Neural progenitor cell (in vitro differentiated cells): Measurements from ENCODE around the gene SPTSSA. TPM values are rescaled to one million over a fixed set of nuclear protein-coding genes. Genes with fewer than 3 reads are reported as not detected.

ENCODE experiments used
- DNase-seq: peaks from one replicate; pipeline ENCODE4 v3.0.0-alpha.2; 2016; ENCODE audit warnings: low spot score
- H2AFZ ChIP-seq: fragments of 200-600 bp; sonication (generic); replicated peaks from 2 replicates; pipeline ENCODE4 v1.6.1; 2016; ENCODE audit warnings: antibody characterized with exemption
- H3F3A ChIP-seq: fragments of 200-600 bp; sonication (generic); 2 replicates; pipeline ENCODE4 v1.6.1; 2016; ENCODE audit warnings: antibody characterized with exemption, low read depth
- H3K27ac ChIP-seq: fragments of 200-600 bp; sonication (generic); 2 replicates; pipeline ENCODE4 v1.5.1; 2016; ENCODE audit warnings: mild to moderate bottlenecking
- H3K27me3 ChIP-seq: fragments of 200-600 bp; sonication (generic); 2 replicates; pipeline ENCODE4 v1.6.1; 2016; ENCODE audit warnings: mild to moderate bottlenecking, moderate library complexity
- H3K36me3 ChIP-seq: fragments of 200-600 bp; sonication (generic); 2 replicates; pipeline ENCODE4 v1.5.1; 2016
- H3K4me1 ChIP-seq: fragments of 200-600 bp; sonication (generic); 2 replicates; pipeline ENCODE4 v1.6.1; 2016; ENCODE audit warnings: mixed run types
- H3K4me2 ChIP-seq: fragments of 200-600 bp; sonication (generic); 2 replicates; pipeline ENCODE4 v1.6.1; 2016
- H3K4me3 ChIP-seq: fragments of 200-600 bp; sonication (generic); 2 replicates; pipeline ENCODE4 v1.5.1; 2016
- H3K79me2 ChIP-seq: fragments of 200-600 bp; sonication (generic); 2 replicates; pipeline ENCODE4 v1.6.1; 2016; ENCODE audit warnings: low read depth
- H3K9ac ChIP-seq: fragments of 200-600 bp; sonication (generic); 2 replicates; pipeline ENCODE4 v1.6.1; 2016
- H3K9me3 ChIP-seq: fragments of 200-600 bp; sonication (generic); 2 replicates; pipeline ENCODE4 v1.5.1; 2016; ENCODE audit warnings: low read depth
- H4K20me1 ChIP-seq: fragments of 200-600 bp; sonication (generic); 2 replicates; pipeline ENCODE4 v1.6.1; 2016; ENCODE audit warnings: low read depth
- H3K27ac Mint-ChIP-seq: 3 replicates; pipeline ENCODE4 v1.8.0; 2021; ENCODE audit warnings: mixed read lengths
- H3K27me3 Mint-ChIP-seq: 2 replicates; pipeline ENCODE4 v1.8.0; 2022; ENCODE audit warnings: low read depth, mild to moderate bottlenecking, inconsistent platforms, moderate library complexity, mixed read lengths; ENCODE audit not compliant: insufficient read depth
- H3K36me3 Mint-ChIP-seq: 3 replicates; pipeline ENCODE4 v1.8.0; 2021; ENCODE audit warnings: mixed read lengths
- H3K4me1 Mint-ChIP-seq: 3 replicates; pipeline ENCODE4 v1.8.0; 2021; ENCODE audit warnings: mixed read lengths
- H3K4me3 Mint-ChIP-seq: 3 replicates; pipeline ENCODE4 v1.8.0; 2021; ENCODE audit warnings: mild to moderate bottlenecking, moderate library complexity, mixed read lengths
- H3K9me3 Mint-ChIP-seq: 3 replicates; pipeline ENCODE4 v1.8.0; 2020; ENCODE audit warnings: mixed read lengths
- CTCF ChIP-seq: fragments of 200-600 bp; sonication (generic); IDR thresholded peaks from 2 replicates; pipeline ENCODE4 v1.5.1; 2017; ENCODE audit warnings: antibody characterized with exemption, mild to moderate bottlenecking
- EZH2 ChIP-seq: fragments of 200-600 bp; sonication (generic); IDR thresholded peaks from 2 replicates; pipeline ENCODE4 v1.6.1; 2017; ENCODE audit warnings: antibody characterized with exemption, mild to moderate bottlenecking, moderate library complexity
- EZH2phosphoT487 ChIP-seq: fragments of 200-600 bp; sonication (generic); IDR thresholded peaks from 2 replicates; pipeline ENCODE4 v1.6.1; 2017; ENCODE audit warnings: antibody characterized with exemption
- total RNA-seq: library from RNA; depleted of rRNA; stranded (reverse); fragments of >200 nt; gene quantifications from 2 replicates; pipeline ENCODE4 v1.2.3, GENCODE V29; 2015; ENCODE audit warnings: low replicate concordance

Gene SPTSSA
- total RNA-seq, 1 donor from 2014 or later: 43.0 TPM

DNA sequence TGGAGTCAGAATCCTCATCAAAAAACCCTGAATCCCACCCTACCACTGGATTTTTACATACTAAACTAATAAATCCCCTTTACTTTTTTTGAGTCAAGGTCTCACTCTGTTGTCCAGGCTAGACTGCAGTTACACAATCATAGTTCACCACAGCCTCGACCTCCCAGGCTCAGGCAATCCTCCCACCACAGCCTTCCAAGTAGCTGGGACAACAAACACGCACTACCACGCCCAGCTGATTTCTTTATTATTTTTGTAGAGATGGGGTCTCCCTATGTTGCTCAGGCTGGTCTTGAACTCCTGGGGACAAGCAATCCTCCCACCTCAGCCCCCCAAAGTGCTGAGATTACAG lies 24.3 kb downstream of the SPTSSA start:
- H3K27me3 Mint-ChIP-seq: peaks cover 7% of the 10 kb centered on the region
- TF ChIP-seq EZH2phosphoT487 (no peak), EZH2 (no peak), CTCF (no peak)
- H3K9me3 Mint-ChIP-seq: peaks cover 7% of the 10 kb centered on the region
- no peak overlapping the region for H3K9ac ChIP-seq
- no peak overlapping the region for H3K4me3 Mint-ChIP-seq
- peaks cover 35% of the 10 kb centered on the region for H3K36me3 Mint-ChIP-seq
- no peaks in the 10 kb centered on the region for H3F3A ChIP-seq
- no peaks in the 10 kb centered on the region for H3K4me1 Mint-ChIP-seq
- no peak overlapping the region for H3K4me2 ChIP-seq
- H4K20me1 ChIP-seq: no peaks in the 10 kb centered on the region
- DNase-seq: no peak
- no peak overlapping the region for H3K27ac ChIP-seq
- H3K27me3 ChIP-seq: no peaks in the 10 kb centered on the region
- peaks cover 66% of the 10 kb centered on the region for H3K79me2 ChIP-seq
- H3K9me3 ChIP-seq: no peaks in the 10 kb centered on the region
- no peaks in the 10 kb centered on the region for H3K36me3 ChIP-seq
- H2AFZ ChIP-seq: no peak overlapping the region
- peaks cover 11% of the 10 kb centered on the region for H3K4me1 ChIP-seq
- no peak overlapping the region for H3K27ac Mint-ChIP-seq
- no peak overlapping the region for H3K4me3 ChIP-seq

DNA sequence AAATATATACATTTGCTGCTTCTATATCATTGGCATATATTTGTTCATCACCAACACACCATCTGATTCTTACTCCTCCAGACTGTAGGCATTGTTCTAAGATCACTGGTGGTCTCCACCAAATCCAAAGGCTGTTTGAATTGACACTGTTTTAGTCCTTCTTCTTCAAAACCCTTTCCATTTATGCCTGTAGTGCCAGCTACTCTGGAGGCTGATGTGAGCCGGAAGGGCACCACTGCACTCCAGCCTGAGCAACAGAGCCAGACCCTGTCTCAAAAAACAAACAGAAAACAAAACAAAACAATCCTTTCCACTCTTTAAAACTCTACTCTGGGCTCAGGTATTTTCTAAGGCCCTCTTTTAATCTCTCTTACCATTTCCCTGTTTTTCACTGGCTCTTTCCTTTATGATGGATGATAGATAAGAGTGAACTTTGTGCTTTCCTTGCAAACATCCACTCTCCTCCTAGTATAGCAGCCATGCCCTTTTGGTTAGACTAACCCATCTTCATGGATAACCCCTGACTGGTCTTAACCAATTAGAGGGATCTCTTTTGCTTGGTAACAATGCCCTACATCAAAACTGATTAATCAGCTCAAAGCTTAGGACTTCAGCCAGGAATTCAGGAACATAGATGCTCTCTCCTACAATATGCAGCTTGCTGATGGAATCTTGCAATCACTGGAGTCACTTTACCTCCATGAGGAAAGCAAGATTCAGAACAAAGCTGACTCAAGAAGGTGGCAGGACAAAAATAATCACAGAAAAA lies 24.9 kb downstream of the SPTSSA start:
- peaks cover 11% of the 10 kb centered on the region for H3K4me1 ChIP-seq
- H3K27me3 ChIP-seq: no peaks in the 10 kb centered on the region
- no peaks in the 10 kb centered on the region for H4K20me1 ChIP-seq
- H3K4me3 ChIP-seq: no peak overlapping the region
- Mint-ChIP-seq H3K9me3 (peaks cover 2% of the 10 kb centered on the region), H3K4me3 (no peak overlapping the region), H3K36me3 (peaks cover 30% of the 10 kb centered on the region), H3K27ac (no peak overlapping the region), H3K4me1 (no peaks in the 10 kb centered on the region), H3K27me3 (peaks cover 2% of the 10 kb centered on the region)
- H3F3A ChIP-seq: no peaks in the 10 kb centered on the region
- H3K27ac ChIP-seq: no peak overlapping the region
- no peak overlapping the region for H3K9ac ChIP-seq
- H2AFZ ChIP-seq: no peak overlapping the region
- no peak overlapping the region for H3K4me2 ChIP-seq
- TF ChIP-seq EZH2 (no peak), EZH2phosphoT487 (no peak), CTCF (no peak)
- no peak for DNase-seq
- H3K36me3 ChIP-seq: no peaks in the 10 kb centered on the region
- H3K9me3 ChIP-seq: no peaks in the 10 kb centered on the region
- peaks cover 62% of the 10 kb centered on the region for H3K79me2 ChIP-seq

- Histone ChIP-seq H3K9me3 (no peaks in the 10 kb centered on the region), H3K27me3 (no peaks in the 10 kb centered on the region), H3K4me3 (no peak overlapping the region), H3K36me3 (no peaks in the 10 kb centered on the region), H4K20me1 (no peaks in the 10 kb centered on the region), H3F3A (no peaks in the 10 kb centered on the region), H3K79me2 (peaks cover 56% of the 10 kb centered on the region), H3K9ac (no peak overlapping the region), H3K4me1 (peaks cover 11% of the 10 kb centered on the region), H2AFZ (no peak overlapping the region), H3K4me2 (no peak overlapping the region), H3K27ac (no peak overlapping the region)
- no peak overlapping the region for H3K27ac Mint-ChIP-seq
- no peaks in the 10 kb centered on the region for H3K4me1 Mint-ChIP-seq
- TF ChIP-seq CTCF (no peak), EZH2 (no peak), EZH2phosphoT487 (no peak)
- H3K4me3 Mint-ChIP-seq: no peak overlapping the region
- no peak for DNase-seq
- H3K36me3 Mint-ChIP-seq: peaks cover 24% of the 10 kb centered on the region
- no peaks in the 10 kb centered on the region for H3K9me3 Mint-ChIP-seq
- H3K27me3 Mint-ChIP-seq: peaks cover 5% of the 10 kb centered on the region
These were observed 25.7 kb downstream of the SPTSSA start for GRCh38 chr14:34436118-34436905.
